Astrocyte of the cerebellum (primary cell): ENCODE results near the gene TAP1.

Experiments
- DNase-seq: peaks from one replicate; pipeline ENCODE4 v3.0.0-alpha.2; 2011; ENCODE audit warnings: low read depth
- H3K4me3 ChIP-seq: 2 replicates; pipeline ENCODE4 v1.5.1; 2011; ENCODE audit warnings: mild to moderate bottlenecking, low read depth, low read length, moderate library complexity
- CTCF ChIP-seq: IDR thresholded peaks from 2 replicates; pipeline ENCODE4 v1.5.1; 2012; ENCODE audit warnings: low read length, low read depth, moderate library complexity, mild to moderate bottlenecking; ENCODE audit errors: missing control alignments
- in situ Hi-C: cut with HindIII; loops from 2 replicates; pipeline ENCODE4 v1.10.0; 2017; ENCODE audit warnings: low sequenced_read_pairs

TAP1 gene

GRCh38 chr6:32844839-32845383 is 8.6 kb downstream of the TAP1 start:
- in situ Hi-C loops = loop anchor here (10.0 kb wide), 1 partner anchor 130 kb away; no protein-coding TSS in a partner anchor
- no peak for TF ChIP-seq CTCF
- peak overlapping the region; percentile 81 for H3K4me3 ChIP-seq
- no peak for DNase-seq

DNA sequence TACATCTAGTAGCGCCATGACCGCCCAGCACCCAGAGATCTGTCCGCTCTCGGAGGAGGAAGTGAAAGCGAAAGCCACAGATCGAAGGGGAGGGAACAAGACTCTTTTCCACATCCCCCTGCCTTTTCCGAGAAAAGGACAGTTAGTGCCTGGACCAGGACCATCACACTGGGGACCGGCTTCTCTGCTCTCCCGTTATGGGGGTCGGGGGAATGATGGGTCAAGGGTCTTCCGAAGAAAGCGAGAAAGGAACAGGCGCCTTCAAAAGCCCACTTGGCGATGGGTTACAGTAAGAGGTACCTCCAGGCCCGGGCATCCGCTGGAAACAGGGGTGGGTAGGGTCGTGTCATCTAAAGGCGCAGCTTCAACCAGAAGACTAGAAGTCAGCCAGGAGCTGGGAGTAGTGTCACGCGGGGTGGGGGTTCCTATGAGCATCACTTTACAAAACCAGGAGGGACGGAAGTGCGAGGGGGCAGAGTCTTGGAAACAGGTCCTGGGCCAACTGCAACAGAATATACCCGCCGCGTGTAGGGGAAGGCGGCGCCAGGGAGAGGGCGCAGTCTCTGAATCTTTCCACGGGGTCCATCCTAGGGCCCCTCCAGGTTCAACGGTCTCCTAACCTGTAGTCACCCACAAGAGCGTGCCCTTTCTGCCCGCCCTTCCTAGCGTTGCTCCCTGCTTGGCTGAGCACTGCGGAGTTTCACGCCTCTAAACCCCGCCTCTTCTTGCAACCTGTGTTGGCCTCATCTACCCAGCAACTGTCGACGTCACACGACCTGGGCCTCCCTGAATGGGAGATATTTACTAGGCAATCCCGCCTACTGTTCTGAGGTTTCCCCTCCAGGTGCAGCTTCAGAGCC is 9.3 kb downstream of the TAP1 start, which contains the start of gene PSMB8:
Gene PSMB8 (minus strand): TSS at position 69 of the 860 bp plus-strand sequence. CDS start 51 bp downstream, at position 18.
- peak; percentile 35 for TF ChIP-seq CTCF
- in situ Hi-C loops = loop anchor here (10.0 kb wide), 1 partner anchor 131 kb away; no protein-coding TSS in a partner anchor
- H3K4me3 ChIP-seq = peak within 1 kb of the TSS; percentile 81
- DNase-seq = peak; percentile 81

DNA sequence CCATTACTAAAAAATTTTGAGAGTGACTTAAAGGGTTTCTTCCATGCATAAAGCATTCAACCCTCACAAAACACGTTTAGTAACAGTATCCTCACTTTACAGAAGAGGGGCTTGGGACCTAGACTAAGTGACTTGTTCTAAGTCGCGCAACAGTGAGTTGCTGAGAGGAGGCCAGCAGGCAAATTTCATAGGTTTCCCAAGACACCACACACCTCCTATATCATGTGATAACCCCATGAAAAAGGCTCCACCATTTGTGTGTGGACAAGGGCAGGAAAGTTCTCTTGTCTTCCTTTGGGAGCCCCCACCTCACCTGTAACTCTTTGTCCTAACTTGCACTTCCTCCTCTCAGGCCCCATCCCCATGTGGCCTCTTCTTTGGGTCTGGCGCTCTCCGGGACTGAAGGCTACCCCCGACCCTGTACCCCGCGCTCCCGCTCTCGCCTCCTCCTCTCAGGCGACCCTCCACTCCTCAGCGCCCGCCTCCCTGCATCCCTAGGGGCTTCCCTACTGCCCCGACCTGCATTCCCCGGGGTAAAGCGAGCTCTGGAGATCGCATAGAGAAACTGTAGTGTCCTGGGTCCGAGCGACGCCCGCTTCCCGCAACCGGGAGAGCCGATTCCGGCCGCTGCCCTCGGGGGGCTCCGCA is 10.0 kb downstream of the TAP1 start:
- DNase-seq = no peak
- peak overlapping the region; percentile 81 for H3K4me3 ChIP-seq
- TF ChIP-seq CTCF = no peak
- in situ Hi-C loops = loop anchor here (10.0 kb wide), 1 partner anchor 131 kb away; no protein-coding TSS in a partner anchor

DNA sequence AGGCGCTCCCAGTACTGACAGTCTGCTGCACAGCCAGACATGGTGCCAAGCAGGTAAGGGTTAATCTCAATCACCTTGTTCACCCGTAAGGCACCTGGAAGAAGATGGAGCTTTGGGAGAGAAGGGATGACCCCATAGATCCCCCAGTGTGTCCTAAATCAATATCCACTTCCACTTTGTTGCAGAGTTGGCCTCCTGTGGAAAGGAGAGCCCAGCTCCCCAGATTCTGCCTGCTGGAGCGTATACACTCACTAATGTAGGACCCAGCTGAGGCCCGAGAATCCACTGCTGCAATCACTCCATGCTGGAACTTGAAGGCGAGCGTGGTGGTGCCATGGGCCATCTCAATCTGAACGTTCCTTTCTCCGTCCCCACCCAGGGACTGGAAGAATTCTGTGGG is 10.8 kb downstream of the TAP1 start:
- no peak for DNase-seq
- in situ Hi-C loops = loop anchor here (10.0 kb wide), 1 partner anchor 132 kb away; no protein-coding TSS in a partner anchor
- TF ChIP-seq CTCF = no peak
- peak overlapping the region; percentile 81 for H3K4me3 ChIP-seq

GRCh38 chr6:32842021-32842650 is 11.4 kb downstream of the TAP1 start:
- TF ChIP-seq CTCF = no peak
- in situ Hi-C loops = loop anchor here (10.0 kb wide), 1 partner anchor 133 kb away; no protein-coding TSS in a partner anchor
- DNase-seq = no peak
- no peak overlapping the region for H3K4me3 ChIP-seq
